Epithelial cell of proximal tubule (primary cell): ENCODE data around the gene CD70. TPM values are rescaled to one million over a fixed set of nuclear protein-coding genes. Genes with fewer than 3 reads are reported as not detected.
"Not testable (repeated sequence)": the region's sequence is repeated elsewhere in the genome, so short reads cannot be mapped to it uniquely, and the experiment has no call there.

Source experiments
- DNase-seq: peaks from one replicate; pipeline ENCODE4 v3.0.0-alpha.2; 2011; ENCODE audit warnings: low read depth
- H3K4me3 ChIP-seq: 2 replicates; pipeline ENCODE4 v1.5.1; 2011; ENCODE audit warnings: low read depth, mild to moderate bottlenecking, low read length
- CTCF ChIP-seq: conservative IDR thresholded peaks from 2 replicates; pipeline ENCODE4 v1.5.1; 2012; ENCODE audit warnings: low read depth, mild to moderate bottlenecking, low read length
- total RNA-seq: library from RNA; depleted of rRNA; stranded (reverse); fragments of >200 nt; gene quantifications from 2 replicates; pipeline ENCODE4 v1.2.3, GENCODE V29; 2015

Gene CD70
- total RNA-seq, 1 donor from 2014 or later = 6.8 TPM

GRCh38 chr19:6599866-6600454 is 9.0 kb upstream of the CD70 start:
- no peak for TF ChIP-seq CTCF
- DNase-seq = no peak
- no peak overlapping the region for H3K4me3 ChIP-seq

DNA sequence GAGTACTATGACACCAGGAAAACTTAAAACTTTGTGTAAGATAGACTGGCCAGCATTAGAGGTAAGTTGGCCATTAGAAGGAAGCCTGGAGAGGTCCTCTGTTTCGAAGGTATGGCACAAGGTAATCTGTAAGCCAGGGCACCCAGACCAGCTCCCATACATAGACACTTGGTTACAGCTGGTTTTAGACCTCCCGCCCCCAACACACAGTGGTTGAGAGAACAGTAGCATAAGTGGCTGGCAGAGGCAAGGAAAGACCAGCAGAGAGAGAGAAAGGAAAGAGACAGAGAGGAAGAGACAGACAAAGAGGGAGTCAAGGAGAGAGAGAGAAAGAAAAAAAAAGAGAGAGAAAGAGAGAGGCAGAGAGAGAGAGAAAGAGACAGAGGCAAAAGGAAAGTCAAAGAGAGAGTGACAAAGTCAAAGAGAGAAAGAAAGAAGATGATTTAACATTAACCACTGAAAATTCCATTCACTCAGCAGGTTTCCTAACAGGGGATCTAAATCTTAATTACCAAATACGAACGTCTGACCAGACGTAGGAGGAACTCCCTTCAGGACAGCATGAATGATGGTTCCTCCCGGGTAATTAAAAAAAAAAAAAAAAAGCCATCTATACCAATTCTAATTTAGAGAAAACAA is 7.4 kb upstream of the CD70 start:
- not testable (repeated sequence) for DNase-seq, H3K4me3 ChIP-seq

DNA sequence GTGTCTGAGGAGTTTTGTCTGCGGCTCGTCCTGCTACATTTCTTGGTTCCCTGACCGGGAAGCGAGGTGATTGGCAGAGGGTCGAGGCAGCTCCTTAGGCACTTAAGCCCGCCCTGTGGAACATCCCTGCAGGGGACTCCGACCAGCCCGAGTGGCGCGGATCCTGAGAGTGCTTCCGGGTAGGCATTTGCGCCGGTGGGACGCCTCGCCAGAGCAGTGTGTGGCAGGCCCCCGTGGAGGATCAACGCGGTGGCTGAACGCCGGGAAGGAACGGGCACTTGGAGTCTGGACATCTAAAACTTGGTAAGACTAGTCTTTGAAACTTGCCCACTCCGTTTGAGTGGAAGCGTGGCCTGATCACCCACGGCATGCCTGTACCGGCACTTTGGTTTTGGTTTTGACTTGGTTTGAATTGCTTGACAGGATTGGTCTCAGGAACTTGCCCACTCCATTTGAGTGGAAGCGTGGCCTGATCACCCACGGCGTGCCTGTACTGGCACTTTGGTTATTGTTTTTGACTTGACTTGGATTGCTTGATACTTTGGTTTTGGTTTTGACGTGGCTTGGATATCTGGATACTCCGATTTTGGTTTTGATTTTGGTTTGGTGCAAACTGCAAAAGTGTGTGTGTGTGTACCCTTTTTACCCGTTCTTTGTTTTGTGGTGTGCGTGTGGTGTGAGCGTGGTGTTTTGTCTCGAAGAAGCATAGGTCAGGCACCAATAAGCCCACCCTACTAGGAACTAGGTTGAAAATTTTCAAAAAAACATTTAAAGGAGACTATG is 6.7 kb upstream of the CD70 start:
- not testable (repeated sequence) for DNase-seq, H3K4me3 ChIP-seq

GRCh38 chr19:6596621-6597020 is 5.7 kb upstream of the CD70 start:
- TF ChIP-seq CTCF = no peak
- DNase-seq = no peak
- H3K4me3 ChIP-seq = no peak overlapping the region

GRCh38 chr19:6593651-6594416 is 2.9 kb upstream of the CD70 start:
- no peak for TF ChIP-seq CTCF
- no peak for DNase-seq
- no peak overlapping the region for H3K4me3 ChIP-seq

GRCh38 chr19:6590258-6590826 is 608 bp downstream of the CD70 start:
- H3K4me3 ChIP-seq = peak overlapping the region; percentile 87
- no peak for DNase-seq
- no peak for TF ChIP-seq CTCF

DNA sequence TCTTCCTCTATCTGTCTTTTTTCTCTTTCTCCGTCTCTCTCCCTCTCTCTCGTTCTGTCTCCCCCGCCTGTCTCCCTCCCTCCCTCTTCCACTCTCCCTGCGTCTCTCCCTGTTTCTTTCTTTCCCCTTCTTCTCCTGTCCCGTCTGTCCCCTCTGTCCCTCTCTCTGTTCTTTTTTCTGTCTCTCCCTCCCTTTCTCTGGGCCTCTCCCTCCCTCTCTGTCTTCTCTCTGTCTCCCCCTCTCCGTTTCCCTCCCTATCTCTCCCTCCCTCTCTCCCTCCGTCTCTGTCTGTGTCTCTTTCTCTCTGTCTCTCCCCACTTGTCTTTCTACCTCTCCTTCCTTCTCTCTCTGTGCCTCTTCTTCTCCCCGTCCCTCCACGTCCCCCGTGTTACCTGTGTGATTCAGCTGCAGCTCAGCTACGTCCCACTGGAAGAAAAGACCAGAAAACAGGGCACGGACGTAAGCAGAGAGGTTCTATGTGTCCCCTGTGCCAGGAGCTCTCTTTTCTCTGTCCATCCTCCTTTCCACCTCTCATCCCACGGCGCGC is 1.2 kb downstream of the CD70 start:
- no peak for TF ChIP-seq CTCF
- peak overlapping the region; percentile 87 for H3K4me3 ChIP-seq

More for the DNA sequence above, 1.2 kb downstream of the CD70 start:
- no peak for DNase-seq
